Heart right ventricle (tissue), 16 donors: Measurements from ENCODE around the gene SYT12. TPM values are rescaled to one million over a fixed set of nuclear protein-coding genes. Genes with fewer than 3 reads are reported as not detected.

Experiments
- ATAC-seq, 8 donors: fragments of 200-7000 bp; cut with Tn5 transposase; one replicate each; pipeline ENCODE4 v1.9.1; 2020; ENCODE audit warnings: mild to moderate bottlenecking in 8 of 8, moderate library complexity in 8 of 8, moderate number of reproducible peaks in 1 of 8
- DNase-seq, 2 donors: peaks; one replicate each; pipeline ENCODE4 v3.0.0-alpha.2; 2020
- H3K27ac ChIP-seq, 10 donors: fragments of 200-600 bp; sonication (generic) in 2 of 10; one replicate each; pipeline versions ENCODE4 v1.5.0 to v1.8.0; 2020 to 2022; ENCODE audit warnings: mild to moderate bottlenecking in 3 of 10
- H3K27me3 ChIP-seq, 7 donors: fragments of 200-600 bp; one replicate each; pipeline ENCODE4 v1.8.0; 2021 to 2022; ENCODE audit warnings: mild to moderate bottlenecking in 2 of 7
- H3K36me3 ChIP-seq, 9 donors: fragments of 200-600 bp; sonication (generic) in 1 of 9; one replicate each; pipeline versions ENCODE4 v1.5.0 to v1.8.0; 2020 to 2022; ENCODE audit warnings: mild to moderate bottlenecking in 2 of 9
- H3K4me1 ChIP-seq, 9 donors: fragments of 200-600 bp; sonication (generic) in 1 of 9; one replicate each; pipeline versions ENCODE4 v1.5.0 to v1.8.0; 2020 to 2022; ENCODE audit warnings: mild to moderate bottlenecking in 4 of 9
- H3K4me3 ChIP-seq, 10 donors: fragments of 200-600 bp; sonication (generic) in 2 of 10; one replicate each; pipeline versions ENCODE4 v1.5.0 to v1.8.0; 2020 to 2022; ENCODE audit warnings: mild to moderate bottlenecking in 7 of 10, moderate library complexity in 2 of 10
- H3K9me3 ChIP-seq, 11 donors: fragments of 200-600 bp in 10 of 11; sonication (generic) in 2 of 11; one replicate each; pipeline versions ENCODE4 v1.5.0 to v1.8.0; 2013 to 2022; ENCODE audit warnings: mild to moderate bottlenecking in 2 of 11, control low read depth in 1 of 11, moderate library complexity in 1 of 11
- WGBS, 2 donors: extraction: QIAGEN DNeasy Blood & Tissue Kit; methylation state at CpG; one replicate each; pipeline ENCODE4 v1.1.7; 2013; ENCODE audit warnings: inconsistent platforms in 1 of 2; 5-methylcytosine and 5-hydroxymethylcytosine counted together
- intact Hi-C, 10 donors: fragments of 100-400 bp; cut with DNase I; formaldehyde crosslinking; loops; one replicate each; pipeline versions ENCODE4 v1.11.1 to v1.14.2; 2022
- polyA plus RNA-seq, 2 donors: library from polyadenylated mRNA; stranded (reverse); fragments of 200-250 nt; gene quantifications; one replicate each; pipeline ENCODE4 v1.2.3, GENCODE V29; 2013
- total RNA-seq, 10 donors: library from RNA; stranded (reverse); fragmentation: NEBNext Ultra II Directional in 3 of 10; extraction: Animal tissue kit (Norgen Biotek cat#: 25700) in 3 of 10; gene quantifications; one replicate each; pipeline versions ENCODE4 v1.2.1 to v1.2.4, GENCODE V29; 2021 to 2023
- TF ChIP-seq, protein P1 (sequence below), 9 donors: fragments of 200-600 bp; sonication (generic) in 2 of 9; IDR thresholded peaks; one replicate each; pipeline versions ENCODE4 v1.5.0 to v1.8.0; 2021 to 2022; ENCODE audit warnings: antibody characterized with exemption in 9 of 9, mild to moderate bottlenecking in 5 of 9, moderate library complexity in 1 of 9
- donor health status: Arrhythmogenic right ventricular cardiomyopathy.
- donor health status: ischemic (EF 13 %, LVEDD 7.1; RV severe dilation, severe dysfunction).
- donor health status: healthy with polysubstance abuse.
- donor health status: DM: no; HTN: yes; CAD: no.
- donor health status: DM: no; HTN: no; CAD: no.
- donor health status: ischemic (EF 25% LVEDD 6.9; RV normal size, moderate dysfunction).
- donor health status: ischemic (EF 25% LVEDD 5.7; RV mildly dilated, moderate dysfunction).
- donor health status: healthy.
- donor health status: DM: yes; HTN: yes; CAD: no.
- donor health status: Ischemic cardiomyopathy.
- donor health status: ischemic (EF 35%, LVEDD 5.7; RV mildly dilated, moderate dysfunction).
- donor health status: nonischemic (EF 11% LVEDD 7.7; RV severe dilation, severe dysfunction).
- donor health status: DM: yes; HTN: yes; CAD: no.
- donor health status: PGD.
- donor health status: ischemic (EF 29% LVEDD 5.4; RV normal size, mild dysfunction).
- donor health status: nonischemic (EF 23%, LVEDD 6.1; RV moderate dilation, normal function).

The SYT12 gene
- total and polyA plus RNA-seq, 12 donors: 0.12 to 0.78 (median 0.28) TPM; not detected in 2

- H3K27ac ChIP-seq: no peak overlapping the region
- 75 to 77% methylated on average over 9 of the region's 9 CpGs for WGBS, 2 donors
- H3K36me3 ChIP-seq: no peaks in the 10 kb centered on the region
- H3K4me3 ChIP-seq: no peak overlapping the region
- no peaks in the 10 kb centered on the region for H3K9me3 ChIP-seq
- H3K4me1 ChIP-seq: peaks cover 0 to 17% (median 0%) of the 10 kb centered on the region in 9 donors
- TF ChIP-seq, protein P1, sequence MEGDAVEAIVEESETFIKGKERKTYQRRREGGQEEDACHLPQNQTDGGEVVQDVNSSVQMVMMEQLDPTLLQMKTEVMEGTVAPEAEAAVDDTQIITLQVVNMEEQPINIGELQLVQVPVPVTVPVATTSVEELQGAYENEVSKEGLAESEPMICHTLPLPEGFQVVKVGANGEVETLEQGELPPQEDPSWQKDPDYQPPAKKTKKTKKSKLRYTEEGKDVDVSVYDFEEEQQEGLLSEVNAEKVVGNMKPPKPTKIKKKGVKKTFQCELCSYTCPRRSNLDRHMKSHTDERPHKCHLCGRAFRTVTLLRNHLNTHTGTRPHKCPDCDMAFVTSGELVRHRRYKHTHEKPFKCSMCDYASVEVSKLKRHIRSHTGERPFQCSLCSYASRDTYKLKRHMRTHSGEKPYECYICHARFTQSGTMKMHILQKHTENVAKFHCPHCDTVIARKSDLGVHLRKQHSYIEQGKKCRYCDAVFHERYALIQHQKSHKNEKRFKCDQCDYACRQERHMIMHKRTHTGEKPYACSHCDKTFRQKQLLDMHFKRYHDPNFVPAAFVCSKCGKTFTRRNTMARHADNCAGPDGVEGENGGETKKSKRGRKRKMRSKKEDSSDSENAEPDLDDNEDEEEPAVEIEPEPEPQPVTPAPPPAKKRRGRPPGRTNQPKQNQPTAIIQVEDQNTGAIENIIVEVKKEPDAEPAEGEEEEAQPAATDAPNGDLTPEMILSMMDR (IDR thresholded peaks at IDR 0.05): no peak
- peaks cover 0 to 14% (median 4%) of the 10 kb centered on the region in 7 donors for H3K27me3 ChIP-seq
- intact Hi-C loops: no loop called here
- ATAC-seq (no peak), DNase-seq (no peak)
Measured at GRCh38 chr11:67030976-67031375, 8.0 kb downstream of the SYT12 start.

- peaks cover 0 to 17% (median 0%) of the 10 kb centered on the region in 9 donors for H3K4me1 ChIP-seq
- DNase-seq (no peak), ATAC-seq (no peak)
- H3K27me3 ChIP-seq: peaks cover 0 to 11% (median 4%) of the 10 kb centered on the region in 7 donors
- 78 to 81% methylated on average over 23 of the region's 23 CpGs for WGBS, 2 donors
- TF ChIP-seq, protein P1 (IDR thresholded peaks at IDR 0.05): no peak
- H3K27ac ChIP-seq: no peak overlapping the region
- H3K4me3 ChIP-seq: no peak overlapping the region
- intact Hi-C loops: no loop called here
- H3K36me3 ChIP-seq: no peaks in the 10 kb centered on the region
- H3K9me3 ChIP-seq: no peaks in the 10 kb centered on the region
Measured at GRCh38 chr11:67031791-67032561, 9.0 kb downstream of the SYT12 start.

- Histone ChIP-seq H3K4me3 (no peak overlapping the region), H3K4me1 (peaks cover 0 to 17% (median 0%) of the 10 kb centered on the region in 9 donors), H3K9me3 (no peaks in the 10 kb centered on the region), H3K27me3 (peaks cover 0 to 15% (median 4%) of the 10 kb centered on the region in 7 donors), H3K27ac (no peak overlapping the region), H3K36me3 (no peaks in the 10 kb centered on the region)
- intact Hi-C loops: no loop called here
- DNase-seq: no peak
- ATAC-seq: peak in 6 of 8 donors; percentile 16 to 66 (median 58)
- TF ChIP-seq, protein P1 (IDR thresholded peaks at IDR 0.05): no peak
- WGBS, 2 donors: 73 to 83% methylated on average over 12 of the region's 12 CpGs
Measured at GRCh38 chr11:67032830-67033551, 10.1 kb downstream of the SYT12 start.

DNA sequence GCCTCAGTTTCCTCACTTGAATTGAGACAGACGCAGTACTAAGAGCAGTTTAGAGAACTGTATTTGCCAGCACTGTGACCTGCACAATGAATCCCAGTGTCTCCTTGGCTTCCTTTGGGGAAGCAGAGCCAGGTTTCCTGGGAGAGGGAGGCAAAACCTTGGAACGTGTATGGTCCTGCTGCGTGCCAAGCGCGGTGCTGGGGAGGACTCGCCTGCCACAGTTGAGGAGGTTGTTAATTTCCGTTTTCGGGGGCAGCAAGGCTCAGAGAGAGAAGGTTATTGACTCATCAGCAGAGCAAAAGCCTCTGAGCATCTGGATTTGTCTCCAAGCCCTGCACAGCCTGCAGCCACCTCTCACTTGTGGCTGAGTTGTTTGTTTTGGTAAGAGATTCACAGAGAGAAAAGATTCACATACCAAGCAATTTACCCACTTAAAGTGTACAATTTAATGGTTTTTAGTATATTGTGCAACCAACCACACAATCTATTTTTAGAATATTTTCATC, 10.8 kb downstream of the SYT12 start:
- peaks cover 0 to 17% (median 0%) of the 10 kb centered on the region in 9 donors for H3K4me1 ChIP-seq
- no peaks in the 10 kb centered on the region for H3K36me3 ChIP-seq
- intact Hi-C loops: no loop called here
- TF ChIP-seq, protein P1 (IDR thresholded peaks at IDR 0.05): no peak
- 67 to 73% methylated on average over 8 of the region's 8 CpGs for WGBS, 2 donors
- ATAC-seq (peak in 3 of 8 donors; percentile 22 to 38 (median 33)), DNase-seq (no peak)
- no peak overlapping the region for H3K4me3 ChIP-seq
- no peaks in the 10 kb centered on the region for H3K9me3 ChIP-seq
- no peak overlapping the region for H3K27ac ChIP-seq
- peaks cover 0 to 15% (median 4%) of the 10 kb centered on the region in 7 donors for H3K27me3 ChIP-seq
